ENCODE data around the gene SPO11.
A peak's percentile ranks its signal among the peaks of the same experiment; 100 is the strongest.

Gene SPO11

GRCh38 chr20:57378107-57378506 lies 48.5 kb downstream of the SPO11 start:
- no peak for DNase-seq

- no peak for DNase-seq
Observed at GRCh38 chr20:57378646-57379262, 49.2 kb downstream of the SPO11 start.

GRCh38 chr20:57379263-57379647 lies 49.7 kb downstream of the SPO11 start:
- DNase-seq = no peak

- no peak for DNase-seq
Observed at GRCh38 chr20:57380081-57380750, 50.6 kb downstream of the SPO11 start.

- peak; percentile 81 to 87 for DNase-seq
Observed at GRCh38 chr20:57381596-57382503, 52.2 kb downstream of the SPO11 start.

- no peak for DNase-seq
Observed at GRCh38 chr20:57382516-57382915, 52.9 kb downstream of the SPO11 start.

GRCh38 chr20:57383447-57384347 lies 54.1 kb downstream of the SPO11 start:
- DNase-seq = no peak

- no peak for DNase-seq
Observed at GRCh38 chr20:57384486-57384885, 54.9 kb downstream of the SPO11 start.

- no peak for DNase-seq
Observed at GRCh38 chr20:57384953-57385761, 55.6 kb downstream of the SPO11 start.

GRCh38 chr20:57385940-57386339 lies 56.3 kb downstream of the SPO11 start:
- DNase-seq = no peak

- DNase-seq = no peak
Observed at GRCh38 chr20:57386762-57387161, 57.2 kb downstream of the SPO11 start.

GRCh38 chr20:57387463-57387862 lies 57.9 kb downstream of the SPO11 start:
- DNase-seq = no peak

GRCh38 chr20:57387945-57388371 lies 58.4 kb downstream of the SPO11 start:
- DNase-seq = no peak

GRCh38 chr20:57388953-57389694 lies 59.5 kb downstream of the SPO11 start:
- DNase-seq = peak; percentile 58 to 68

GRCh38 chr20:57389695-57390603 lies 60.3 kb downstream of the SPO11 start:
- DNase-seq = peak; percentile 57 to 76

GRCh38 chr20:57390604-57391438 lies 61.2 kb downstream of the SPO11 start, which contains the start of gene RBM38:
TSS of gene RBM38 (plus strand) at chr20:57391396. CDS start at chr20:57391582, 186 bp downstream.
- peak; percentile 60 to 77 for DNase-seq

GRCh38 chr20:57391439-57392301 lies 62.1 kb downstream of the SPO11 start:
- DNase-seq = peak in 1 of 2 donors; percentile 39
